WTC11 (cell line): ENCODE measurements around the gene ANTXR2.

ENCODE experiments used
- TP53 ChIP-seq: sonication (generic); formaldehyde crosslinking; IDR thresholded peaks from 2 replicates; pipeline ENCODE4 v1.8.1; 2023; ENCODE audit warnings: mild to moderate bottlenecking, missing genetic modification reagents
- ZBTB21 ChIP-seq: sonication (generic); formaldehyde crosslinking; IDR thresholded peaks from 2 replicates; pipeline ENCODE4 v1.8.1; 2023; ENCODE audit warnings: mild to moderate bottlenecking, missing genetic modification reagents, borderline replicate concordance
- TF ChIP-seq, protein P1 (sequence below): sonication (generic); formaldehyde crosslinking; IDR thresholded peaks from 2 replicates; pipeline ENCODE4 v1.8.0; 2023; ENCODE audit warnings: missing genetic modification reagents
- TF ChIP-seq, protein P2 (sequence below): fragments of 200-600 bp; IDR thresholded peaks from 2 replicates; pipeline ENCODE4 v1.8.0; 2022; ENCODE audit warnings: antibody characterized with exemption

DNA sequence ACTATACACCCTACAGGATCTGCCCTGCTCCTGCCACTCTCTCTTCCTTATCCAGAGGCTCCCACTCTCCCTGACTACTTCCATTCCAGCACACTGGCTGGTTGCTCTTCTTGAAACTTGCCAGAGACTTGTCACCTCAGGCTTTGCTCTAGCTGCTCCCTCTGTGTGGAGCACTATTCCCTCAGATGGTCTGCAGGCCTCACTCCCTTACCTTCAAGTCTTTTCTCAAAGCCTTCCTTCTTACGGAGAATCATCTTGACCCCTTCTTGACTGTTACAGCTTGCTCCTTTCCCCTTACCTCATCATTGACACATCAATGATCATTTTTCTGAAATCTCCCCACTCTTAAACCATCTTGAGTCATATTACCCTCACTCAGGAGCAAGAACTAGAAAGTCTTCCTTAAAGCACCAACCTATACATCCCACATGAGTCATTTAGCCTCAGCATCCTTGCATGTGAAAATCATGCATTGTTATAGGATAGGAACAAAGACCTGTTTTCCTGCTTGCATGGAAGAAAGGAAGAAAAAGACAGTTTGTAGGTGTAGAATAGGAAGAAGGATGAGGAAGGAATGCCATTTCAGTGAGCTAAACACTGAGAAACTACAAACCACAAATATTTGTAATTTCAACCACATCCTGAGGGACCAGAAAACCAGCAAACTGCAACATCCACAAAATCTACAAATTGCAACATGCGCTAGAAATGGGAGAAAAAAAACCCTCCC is 55.7 kb downstream of the ANTXR2 start:
- TF ChIP-seq TP53 (CRISPR knock-in tag) (no peak), ZBTB21 (CRISPR knock-in tag) (no peak)
- TF ChIP-seq, protein P1, sequence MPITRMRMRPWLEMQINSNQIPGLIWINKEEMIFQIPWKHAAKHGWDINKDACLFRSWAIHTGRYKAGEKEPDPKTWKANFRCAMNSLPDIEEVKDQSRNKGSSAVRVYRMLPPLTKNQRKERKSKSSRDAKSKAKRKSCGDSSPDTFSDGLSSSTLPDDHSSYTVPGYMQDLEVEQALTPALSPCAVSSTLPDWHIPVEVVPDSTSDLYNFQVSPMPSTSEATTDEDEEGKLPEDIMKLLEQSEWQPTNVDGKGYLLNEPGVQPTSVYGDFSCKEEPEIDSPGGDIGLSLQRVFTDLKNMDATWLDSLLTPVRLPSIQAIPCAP (CRISPR knock-in tag), result no peak
- TF ChIP-seq, protein P2, sequence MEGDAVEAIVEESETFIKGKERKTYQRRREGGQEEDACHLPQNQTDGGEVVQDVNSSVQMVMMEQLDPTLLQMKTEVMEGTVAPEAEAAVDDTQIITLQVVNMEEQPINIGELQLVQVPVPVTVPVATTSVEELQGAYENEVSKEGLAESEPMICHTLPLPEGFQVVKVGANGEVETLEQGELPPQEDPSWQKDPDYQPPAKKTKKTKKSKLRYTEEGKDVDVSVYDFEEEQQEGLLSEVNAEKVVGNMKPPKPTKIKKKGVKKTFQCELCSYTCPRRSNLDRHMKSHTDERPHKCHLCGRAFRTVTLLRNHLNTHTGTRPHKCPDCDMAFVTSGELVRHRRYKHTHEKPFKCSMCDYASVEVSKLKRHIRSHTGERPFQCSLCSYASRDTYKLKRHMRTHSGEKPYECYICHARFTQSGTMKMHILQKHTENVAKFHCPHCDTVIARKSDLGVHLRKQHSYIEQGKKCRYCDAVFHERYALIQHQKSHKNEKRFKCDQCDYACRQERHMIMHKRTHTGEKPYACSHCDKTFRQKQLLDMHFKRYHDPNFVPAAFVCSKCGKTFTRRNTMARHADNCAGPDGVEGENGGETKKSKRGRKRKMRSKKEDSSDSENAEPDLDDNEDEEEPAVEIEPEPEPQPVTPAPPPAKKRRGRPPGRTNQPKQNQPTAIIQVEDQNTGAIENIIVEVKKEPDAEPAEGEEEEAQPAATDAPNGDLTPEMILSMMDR, result no peak
